T-helper 1 cell treated with Interleukin-12 subunit alpha and Interleukin-12 subunit beta and Interleukin-4 antibody, amounts not matched to agents 30 ng/mL and 1 ng/mL, for 36 hours (primary cell): ENCODE results near the gene LYPLA2. TPM values are rescaled to one million over a fixed set of nuclear protein-coding genes. Genes with fewer than 3 reads are reported as not detected.

Experiments used
- intact Hi-C: fragments of 100-400 bp; cut with micrococcal nuclease; formaldehyde crosslinking; loops from one replicate; pipeline ENCODE4 v1.15.1; 2024
- total RNA-seq: library from RNA; stranded (reverse); gene quantifications from 2 replicates; pipeline ENCODE4 v1.2.3, GENCODE V29; 2022

The LYPLA2 gene
- total RNA-seq = 89.3 and 97.6 TPM in 2 replicates

DNA sequence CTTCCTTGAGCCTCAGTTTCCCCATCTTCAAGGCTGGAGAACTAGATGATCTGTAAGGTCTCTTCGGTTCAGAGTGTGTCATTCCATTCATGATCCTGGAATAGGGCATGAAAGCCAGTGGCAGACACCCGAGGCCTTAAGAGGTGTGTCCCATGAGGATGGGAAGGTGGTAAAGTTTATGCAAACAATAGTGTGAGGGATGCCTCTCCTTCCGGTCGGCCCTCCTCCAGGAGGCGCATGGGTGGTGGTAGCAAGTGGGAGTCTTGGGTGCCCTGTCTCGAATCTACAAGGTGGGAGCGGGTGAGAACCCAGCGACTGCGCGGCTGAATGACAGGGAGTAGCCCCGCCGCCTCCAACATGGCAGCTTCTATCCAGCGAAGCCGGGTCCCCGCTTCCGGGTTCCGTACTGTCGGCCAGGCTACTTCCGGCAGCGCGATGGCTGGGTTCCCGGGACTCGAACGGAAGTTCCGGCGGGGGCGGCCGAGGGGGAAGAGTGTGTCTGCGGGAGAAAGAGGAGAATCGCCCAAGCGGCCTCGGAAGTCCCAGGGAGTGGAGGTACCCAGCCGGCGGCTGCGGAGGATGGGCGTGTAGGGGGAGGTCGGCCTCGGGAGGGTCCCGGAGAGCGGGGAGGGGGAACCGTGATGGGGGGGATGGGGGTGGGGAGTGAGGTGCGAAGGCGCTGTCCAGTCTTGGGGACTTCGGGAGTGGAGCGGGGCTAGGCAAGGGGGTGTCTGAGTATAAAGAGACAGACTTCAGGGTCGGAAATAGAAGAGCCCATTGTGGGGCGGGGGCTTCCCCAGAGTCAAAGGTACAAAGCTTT lies at the start of gene LYPLA2:
LYPLA2 (plus strand) TSS at position 450 of the 820 bp plus-strand sequence. CDS start 1,538 bp downstream, outside the sequence.
- intact Hi-C loops = loop anchor here (1.0 to 2.0 kb wide), 4 partner anchors 9 to 189 kb away; partner anchors contain the start of genes GALE, PITHD1 and SRSF10

DNA sequence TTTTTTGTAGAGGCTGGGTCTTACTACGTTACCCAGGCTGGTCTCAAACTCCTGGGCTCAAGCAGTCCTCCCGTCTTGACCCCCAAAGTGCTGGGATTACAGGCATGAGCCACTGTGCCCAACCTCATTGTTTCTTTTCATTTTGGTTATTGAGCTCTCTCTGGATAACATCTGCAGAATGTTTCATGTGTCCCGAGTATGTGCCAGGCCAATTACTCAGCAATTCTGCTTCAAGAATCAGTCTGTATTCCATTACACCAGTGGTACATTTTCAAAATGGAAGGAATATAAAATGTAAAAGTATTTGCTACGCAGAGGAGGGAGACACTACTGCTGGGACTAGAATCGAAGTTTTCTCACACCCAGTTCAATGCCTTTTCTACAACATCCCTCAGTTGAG lies 49.3 kb upstream of the LYPLA2 start:
- intact Hi-C loops = loop anchor here (2.0 to 5.0 kb wide), 3 partner anchors 37 to 209 kb away; partner anchors contain the start of genes E2F2, GALE and PITHD1

DNA sequence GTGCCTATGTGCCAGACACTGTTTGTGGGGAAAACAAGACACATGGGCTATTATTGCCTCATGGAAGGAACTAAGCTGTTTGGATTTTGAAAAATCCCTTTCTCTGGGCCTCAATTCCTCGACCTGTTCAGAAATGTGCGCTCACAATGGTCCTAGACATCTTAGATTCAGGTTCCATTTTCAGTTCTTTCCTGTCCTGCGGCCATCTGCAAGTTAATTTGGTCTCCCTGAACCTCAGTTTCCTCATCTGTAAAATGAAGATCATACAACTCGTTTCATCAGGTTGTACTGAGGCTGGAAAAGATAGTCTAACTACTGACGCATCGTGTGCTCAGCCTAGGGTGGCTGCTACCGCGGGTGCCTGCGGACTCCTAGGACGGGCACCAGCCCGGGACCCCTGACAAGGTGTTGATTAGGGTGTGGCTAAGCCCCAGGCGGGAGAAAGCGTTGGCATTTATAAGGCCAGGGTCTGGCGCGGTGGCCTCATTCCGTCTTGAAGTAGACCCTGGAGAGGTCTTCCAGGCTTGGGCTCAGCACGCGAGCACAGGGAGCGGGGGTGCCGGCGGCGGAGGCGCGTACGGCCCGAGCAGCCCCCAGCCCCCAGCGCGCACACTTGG lies 48.2 kb upstream of the LYPLA2 start:
- intact Hi-C loops = loop anchor here (1.0 to 5.0 kb wide), 6 partner anchors 36 to 374 kb away; partner anchors contain the start of genes E2F2, GALE, PITHD1 and RPL11

DNA sequence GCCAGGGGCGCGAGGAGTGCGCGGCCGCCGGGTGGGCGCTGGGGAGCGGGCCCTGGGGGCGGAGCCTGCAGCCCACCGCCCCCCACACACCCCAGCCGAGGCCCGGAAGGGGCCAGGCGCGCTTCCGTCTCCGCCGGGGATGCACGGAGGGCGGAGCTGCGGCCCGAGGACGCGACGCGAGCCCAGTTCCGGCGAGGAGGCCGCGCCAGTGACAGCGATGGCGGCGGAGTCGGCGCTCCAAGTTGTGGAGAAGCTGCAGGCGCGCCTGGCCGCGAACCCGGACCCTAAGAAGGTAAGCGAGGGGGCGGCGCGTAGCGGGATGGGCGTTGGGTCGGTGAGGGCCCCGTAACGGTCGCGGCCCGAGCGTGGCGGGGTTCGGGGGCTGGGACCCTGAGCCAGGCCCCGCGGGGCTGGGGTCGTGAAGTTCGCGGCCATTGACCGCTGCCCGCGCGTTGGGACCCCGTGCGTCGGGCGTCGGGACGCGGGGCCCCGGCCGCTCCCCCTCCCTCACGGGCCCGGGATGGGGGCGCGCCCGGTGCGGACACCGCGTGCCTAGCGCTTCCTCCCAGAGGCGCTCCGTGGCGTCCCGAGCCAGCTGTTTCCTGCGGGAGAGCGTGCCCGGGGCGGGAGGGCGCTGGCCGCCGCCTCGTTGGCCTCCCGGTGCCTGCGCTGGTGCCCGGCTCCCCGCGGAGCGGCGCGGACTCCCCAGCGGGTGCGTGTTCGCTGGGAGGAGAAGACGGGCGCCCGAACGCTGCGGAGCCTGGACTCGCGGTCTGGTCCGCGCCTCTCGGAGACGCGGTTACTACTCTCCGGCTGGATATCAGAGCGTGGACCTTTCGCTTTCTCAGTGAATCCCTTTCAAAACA lies 47.4 kb upstream of the LYPLA2 start, which contains the start of gene ELOA:
ELOA (plus strand) TSS at position 185 of the 866 bp plus-strand sequence; CDS start at position 218, 33 bp downstream.
- intact Hi-C loops = loop anchor here (1.0 to 5.0 kb wide), 7 partner anchors 29 to 375 kb away; partner anchors contain the start of genes E2F2, GALE, PITHD1 and RPL11

DNA sequence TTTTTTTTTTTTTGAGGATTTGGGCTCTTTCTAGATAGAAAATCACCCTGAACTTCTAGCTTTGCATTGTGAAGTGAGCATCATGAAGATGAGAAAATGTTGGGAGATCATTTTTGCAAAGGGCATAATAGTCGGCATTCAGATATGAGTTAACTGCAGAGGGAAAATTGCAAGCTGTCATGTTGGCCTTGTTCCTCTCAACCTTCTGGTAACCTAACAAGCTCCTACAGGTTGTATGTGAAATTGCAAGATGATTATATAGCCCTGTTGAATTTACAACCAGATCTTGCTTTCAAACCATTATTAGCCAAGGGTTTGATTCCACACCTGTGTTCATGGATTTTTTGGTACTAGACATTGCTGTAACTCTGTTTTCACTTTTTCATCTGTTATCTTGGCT lies 45.4 kb upstream of the LYPLA2 start:
- intact Hi-C loops = loop anchor here (1.0 to 5.0 kb wide), 3 partner anchors 27 to 214 kb away; partner anchors contain the start of genes ID3 and PNRC2

DNA sequence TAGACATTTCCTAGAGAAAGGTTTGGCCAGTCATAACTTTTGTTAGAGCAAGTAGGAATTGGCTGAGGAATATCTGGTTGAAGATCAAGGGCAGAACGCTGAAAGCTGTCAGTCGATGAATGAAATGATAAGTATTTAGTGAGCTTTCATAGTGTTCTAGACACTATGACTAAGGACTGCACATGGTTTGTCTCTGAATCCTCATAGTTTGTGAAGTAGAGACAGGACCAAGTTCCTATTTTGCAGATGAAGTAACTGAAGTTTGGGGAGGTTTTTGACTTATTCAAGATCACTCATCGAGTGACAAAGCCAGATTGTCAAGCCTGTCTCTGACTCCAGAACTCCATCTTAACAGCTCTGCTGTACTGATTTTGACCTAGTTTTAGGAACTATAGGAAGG lies 42.9 kb upstream of the LYPLA2 start:
- intact Hi-C loops = loop anchor here (5.0 kb wide), 1 partner anchor 191 kb away; the partner anchor contains the start of gene ID3

DNA sequence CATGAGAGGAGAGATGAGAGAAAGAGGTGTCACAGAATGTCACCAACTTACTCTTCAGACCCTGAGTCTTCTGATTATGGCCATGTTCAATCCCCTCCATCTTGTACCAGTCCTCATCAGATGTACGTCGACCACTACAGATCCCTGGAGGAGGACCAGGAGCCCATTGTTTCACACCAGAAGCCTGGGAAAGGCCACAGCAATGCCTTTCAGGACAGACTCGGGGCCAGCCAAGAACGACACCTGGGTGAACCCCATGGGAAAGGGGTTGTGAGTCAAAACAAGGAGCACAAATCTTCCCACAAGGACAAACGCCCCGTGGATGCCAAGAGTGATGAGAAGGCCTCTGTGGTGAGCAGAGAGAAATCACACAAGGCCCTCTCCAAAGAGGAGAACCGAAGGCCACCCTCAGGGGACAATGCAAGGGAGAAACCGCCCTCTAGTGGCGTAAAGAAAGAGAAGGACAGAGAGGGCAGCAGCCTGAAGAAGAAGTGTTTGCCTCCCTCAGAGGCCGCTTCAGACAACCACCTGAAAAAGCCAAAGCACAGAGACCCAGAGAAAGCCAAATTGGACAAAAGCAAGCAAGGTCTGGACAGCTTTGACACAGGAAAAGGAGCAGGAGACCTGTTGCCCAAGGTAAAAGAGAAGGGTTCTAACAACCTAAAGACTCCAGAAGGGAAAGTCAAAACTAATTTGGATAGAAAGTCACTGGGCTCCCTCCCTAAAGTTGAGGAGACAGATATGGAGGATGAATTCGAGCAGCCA lies 39.7 kb upstream of the LYPLA2 start:
- intact Hi-C loops = no loop called here

DNA sequence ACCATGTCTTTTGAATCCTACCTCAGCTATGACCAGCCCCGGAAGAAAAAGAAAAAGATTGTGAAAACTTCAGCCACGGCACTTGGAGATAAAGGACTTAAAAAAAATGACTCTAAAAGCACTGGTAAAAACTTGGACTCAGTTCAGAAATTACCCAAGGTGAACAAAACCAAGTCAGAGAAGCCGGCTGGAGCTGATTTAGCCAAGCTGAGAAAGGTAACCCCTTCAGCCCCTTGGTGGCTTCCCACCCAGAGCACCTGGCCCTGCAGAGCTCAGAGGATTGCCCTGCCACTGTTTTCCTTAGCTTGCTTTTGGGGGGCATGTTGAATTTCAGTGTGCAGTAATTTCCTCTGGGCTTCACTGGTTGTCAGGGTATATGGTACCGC lies 39.1 kb upstream of the LYPLA2 start:
- intact Hi-C loops = no loop called here

DNA sequence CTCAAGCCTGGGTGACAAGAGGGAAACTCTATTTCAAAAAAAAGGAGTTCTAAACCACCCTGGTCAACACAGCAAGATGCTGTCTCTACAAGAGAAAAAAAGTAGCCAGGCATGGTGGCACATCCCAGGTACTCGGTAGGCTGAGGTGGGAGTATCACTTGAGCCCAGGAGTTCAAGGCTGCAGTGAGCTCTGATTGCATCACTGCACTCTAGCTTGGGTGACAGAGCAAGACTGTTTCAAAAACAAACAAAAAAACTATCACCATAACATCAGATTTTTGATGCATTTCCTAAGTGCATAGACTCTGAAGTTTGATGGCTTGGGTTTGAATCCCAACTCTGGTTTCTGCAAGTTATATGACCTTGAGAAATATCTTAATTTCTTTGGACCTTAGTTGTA lies 38.0 kb upstream of the LYPLA2 start:
- intact Hi-C loops = no loop called here

DNA sequence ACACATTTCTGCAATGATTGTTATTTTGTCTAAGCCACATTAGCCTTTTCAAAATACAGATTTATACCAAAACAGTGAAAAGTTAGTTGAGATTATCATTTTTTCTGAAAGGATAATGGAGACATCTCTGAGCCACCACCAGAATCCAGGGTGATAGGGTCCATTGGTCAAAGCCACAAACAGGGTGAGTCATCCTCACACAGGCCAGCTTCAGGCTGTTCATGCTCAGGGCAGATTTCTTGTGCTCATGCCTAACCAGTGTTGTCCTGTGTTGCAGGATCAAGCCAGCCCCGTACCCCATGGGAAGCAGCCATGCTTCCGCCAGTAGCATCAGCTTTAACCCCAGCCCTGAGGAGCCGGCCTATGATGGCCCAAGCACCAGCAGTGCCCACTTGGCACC lies 34.3 kb upstream of the LYPLA2 start:
- intact Hi-C loops = no loop called here

DNA sequence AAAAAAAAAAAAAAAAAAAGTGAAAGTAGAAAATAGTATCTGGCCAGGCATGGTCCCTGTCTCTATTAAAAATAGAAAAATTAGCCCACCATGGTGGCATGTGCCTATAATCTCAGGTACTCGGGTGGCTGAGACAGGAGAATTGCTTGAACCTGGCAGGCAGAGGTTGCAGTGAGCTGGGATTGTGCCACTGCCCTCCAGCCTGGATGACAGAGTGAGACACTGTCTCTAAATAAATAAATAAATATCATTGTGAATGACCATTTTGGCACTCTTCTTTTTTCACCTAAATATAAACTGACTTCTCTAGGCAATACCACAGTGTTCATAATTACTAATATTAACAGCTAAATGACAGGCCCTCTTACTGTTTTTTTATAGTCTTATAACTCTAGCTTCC lies 33.1 kb upstream of the LYPLA2 start:
- intact Hi-C loops = no loop called here

DNA sequence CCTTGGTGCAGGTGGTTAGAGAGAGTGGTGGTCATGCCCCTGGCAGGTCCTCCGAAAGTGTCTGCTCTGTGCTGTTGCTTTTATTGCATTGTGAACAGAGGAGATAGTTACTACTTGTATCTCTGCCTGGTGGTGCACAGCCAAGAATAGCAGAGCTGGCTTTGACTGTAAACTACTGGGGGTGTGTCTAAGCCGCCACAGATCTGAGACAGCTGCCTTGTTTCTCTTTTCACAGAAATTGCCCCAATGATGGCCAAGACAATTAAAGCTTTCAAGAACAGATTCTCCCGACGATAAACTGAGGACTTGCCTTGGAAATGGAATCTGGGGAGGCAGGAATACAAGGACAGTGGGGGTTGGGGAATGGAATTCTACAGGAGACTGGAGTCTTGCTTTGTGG lies 31.7 kb upstream of the LYPLA2 start:
- intact Hi-C loops = no loop called here

DNA sequence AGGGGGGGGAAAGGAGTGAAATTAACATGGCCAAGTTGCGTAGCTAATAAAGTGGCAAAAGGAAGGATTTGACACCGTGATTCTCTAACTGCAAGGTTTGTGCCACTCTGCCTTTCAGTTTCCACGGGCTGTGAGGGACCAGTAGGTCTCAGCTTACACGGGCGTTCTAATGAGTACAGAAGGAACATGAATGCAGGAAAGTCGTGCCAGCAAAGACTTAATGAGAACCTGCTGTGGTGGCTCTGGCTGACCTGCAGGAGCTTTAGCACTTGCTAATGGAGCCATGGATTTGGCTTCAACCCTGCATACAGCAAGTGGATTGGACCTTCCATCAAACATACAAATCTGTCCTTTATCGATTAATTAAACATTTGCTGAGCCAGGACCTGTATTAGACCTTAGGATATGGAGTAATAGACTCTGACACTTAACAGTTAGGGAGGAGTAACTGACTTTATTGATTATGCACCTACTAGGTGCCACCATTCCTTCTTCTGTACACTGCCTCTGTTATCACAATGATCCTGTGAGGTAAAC lies 27.8 kb upstream of the LYPLA2 start:
- intact Hi-C loops = no loop called here

DNA sequence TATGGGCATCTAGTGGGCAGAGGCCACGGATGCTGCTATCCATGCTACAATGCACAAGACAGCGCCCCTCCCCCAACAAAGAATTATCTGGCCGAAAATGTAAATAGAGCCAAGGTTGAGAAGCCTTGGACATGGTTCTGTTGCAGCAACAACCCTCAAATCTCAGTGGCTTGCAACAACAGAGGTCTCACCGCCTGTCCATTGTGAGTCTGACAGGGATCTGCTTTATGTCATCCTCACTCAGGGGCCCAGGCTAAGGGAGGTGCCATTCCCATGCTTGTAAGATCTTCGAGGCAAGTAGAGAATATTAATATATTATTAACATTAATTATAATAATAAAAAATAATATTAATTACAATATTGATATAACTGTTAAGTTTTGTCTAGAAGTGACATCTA lies 22.2 kb upstream of the LYPLA2 start:
- intact Hi-C loops = no loop called here

DNA sequence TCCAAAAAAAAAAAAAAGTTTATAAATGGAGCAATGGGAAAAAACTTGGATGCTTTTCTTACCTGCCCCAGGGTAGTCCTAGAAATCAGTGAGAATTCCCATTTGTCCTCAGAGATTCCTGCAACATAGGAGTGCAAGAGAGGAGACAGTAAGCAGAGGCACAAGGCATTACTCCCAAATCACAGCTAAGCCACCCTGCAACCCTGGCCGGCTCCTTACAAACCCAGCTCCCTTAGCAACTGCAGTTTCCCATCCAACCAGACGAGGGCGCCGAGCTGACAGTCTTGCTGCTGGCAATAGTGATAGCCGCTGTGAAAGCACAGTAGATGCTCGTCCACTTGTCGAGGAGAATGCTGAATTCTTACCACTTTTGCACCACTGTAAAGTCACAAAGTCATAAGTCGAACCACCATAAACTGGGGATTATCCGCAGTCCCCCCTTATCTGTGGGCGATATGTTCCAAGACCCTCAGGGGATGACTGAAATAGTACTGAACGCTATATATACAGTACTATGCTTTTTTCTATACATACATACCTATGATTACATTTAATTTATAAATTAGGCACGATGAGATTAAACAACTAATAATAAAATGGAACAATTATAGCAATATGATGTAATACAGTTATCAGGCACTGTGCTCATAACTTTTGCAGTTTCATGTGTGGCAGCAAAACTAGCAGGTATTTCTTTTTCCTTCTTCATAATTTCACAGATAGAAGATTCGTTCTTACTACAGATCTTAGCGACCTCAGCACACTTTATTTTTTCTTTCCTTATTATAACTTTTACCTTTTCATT lies 18.7 kb upstream of the LYPLA2 start:
- intact Hi-C loops = loop anchor here (1.0 to 2.0 kb wide), 5 partner anchors 19 to 256 kb away; partner anchors contain the start of genes FUCA1 and LYPLA2

DNA sequence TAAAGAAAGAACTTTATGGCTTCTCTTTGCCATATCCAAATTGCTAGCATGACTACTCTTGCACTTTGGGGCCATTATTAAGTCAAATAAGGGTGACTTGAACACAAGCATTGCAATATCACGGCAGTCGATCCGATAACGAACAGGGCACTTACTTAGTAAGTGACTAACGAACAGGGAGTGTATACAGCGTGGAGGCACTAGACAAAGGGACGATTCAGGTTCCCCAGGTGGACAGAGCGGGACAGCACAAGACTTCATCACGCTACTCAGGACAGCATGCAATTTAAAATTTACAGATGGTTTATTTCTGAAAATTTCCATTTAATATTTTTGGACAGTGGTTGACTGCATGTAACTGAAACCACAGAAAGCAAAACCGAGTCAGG lies 18.1 kb upstream of the LYPLA2 start:
- intact Hi-C loops = loop anchor here (1.0 to 2.0 kb wide), 5 partner anchors 18 to 255 kb away; partner anchors contain the start of genes FUCA1 and LYPLA2

DNA sequence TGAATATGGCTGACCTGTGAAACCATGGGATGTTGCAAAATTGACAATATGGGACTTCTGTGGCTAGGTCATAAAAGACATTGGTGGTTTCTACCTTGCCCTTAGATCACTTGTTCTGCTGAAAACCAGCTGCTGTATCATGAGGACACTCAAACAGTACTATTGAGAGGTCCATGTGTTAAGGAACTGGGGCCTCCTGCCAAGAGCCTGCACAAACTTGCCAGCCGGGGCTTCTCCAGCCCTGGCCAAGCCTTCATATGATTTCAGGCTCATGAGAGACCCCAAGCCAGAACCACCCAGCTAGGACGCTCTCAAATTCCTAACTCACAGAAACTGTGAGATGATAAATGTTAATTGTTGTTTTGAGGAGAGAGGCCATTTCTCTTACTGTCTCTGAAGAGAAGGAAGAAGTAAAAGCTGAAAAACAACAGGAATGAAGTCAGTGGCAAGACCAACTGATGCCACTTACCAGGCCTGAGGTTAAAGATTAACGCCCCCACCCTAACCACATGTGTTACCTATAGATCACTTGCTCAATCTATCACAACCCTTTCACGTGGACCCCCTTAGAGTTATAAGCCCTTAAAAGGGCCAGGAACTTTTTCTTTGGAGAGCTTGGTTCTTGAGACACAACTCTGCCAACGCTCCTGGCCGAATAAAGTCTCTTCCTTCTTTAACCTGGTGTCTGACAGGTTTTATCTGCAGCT lies 16.6 kb upstream of the LYPLA2 start:
- intact Hi-C loops = no loop called here

DNA sequence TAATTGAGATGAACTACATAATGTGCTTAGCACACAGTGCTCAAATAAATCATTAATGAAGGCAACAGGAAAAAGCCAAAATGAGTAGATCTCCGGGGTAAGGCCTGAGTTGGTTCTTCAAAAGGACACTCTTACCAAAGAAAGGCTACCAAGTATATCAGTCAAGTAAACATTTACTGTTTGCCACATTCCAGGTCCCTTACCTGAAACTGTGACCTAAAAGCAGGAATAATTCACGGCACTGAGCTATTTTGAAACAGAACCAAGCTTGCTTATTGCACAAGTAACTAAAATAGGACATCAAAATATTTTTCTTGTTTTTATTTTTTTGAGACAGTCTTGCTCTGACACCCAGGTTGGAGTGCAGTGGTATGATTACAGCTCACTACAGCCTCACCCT lies 14.7 kb upstream of the LYPLA2 start:
- intact Hi-C loops = no loop called here
